Stomach (tissue), 9 donors: ENCODE results near the gene TMX2. TPM values are rescaled to one million over a fixed set of nuclear protein-coding genes. Genes with fewer than 3 reads are reported as not detected.

ENCODE experiments used
- DNase-seq, 2 donors: peaks; one replicate each; pipeline versions ENCODE4 v3.0.0 to v3.0.0-alpha.2; 2013 to 2019
- H3K27ac ChIP-seq, 5 donors: fragments of 200-600 bp in 4 of 5; sonication (generic) in 4 of 5; one replicate each; pipeline ENCODE4 v1.5.1; 2013 to 2019; ENCODE audit warnings: mild to moderate bottlenecking in 1 of 5, moderate library complexity in 1 of 5
- H3K27me3 ChIP-seq, 3 donors: fragments of 200-600 bp; sonication (generic); one replicate each; pipeline ENCODE4 v1.5.1; 2017 to 2019; ENCODE audit warnings: mixed run types in 1 of 3
- H3K36me3 ChIP-seq, 4 donors: fragments of 200-600 bp; sonication (generic); 1 replicate in 3 of 4; 2 replicates in 1 of 4; pipeline ENCODE4 v1.5.1; 2016 to 2019
- H3K4me1 ChIP-seq, 4 donors: fragments of 200-600 bp; sonication (generic); one replicate each; pipeline ENCODE4 v1.5.1; 2016 to 2019
- H3K4me3 ChIP-seq, 4 donors: fragments of 200-600 bp; sonication (generic) in 3 of 4; one replicate each; pipeline ENCODE4 v1.5.1; 2016 to 2019; ENCODE audit warnings: mild to moderate bottlenecking in 1 of 4
- H3K9me3 ChIP-seq, 4 donors: fragments of 200-600 bp; sonication (generic); one replicate each; pipeline ENCODE4 v1.5.1; 2016 to 2019
- CTCF ChIP-seq, 7 experiments: fragments of 450-650 bp in 4 of 7; fragments of 200-600 bp in 3 of 7; sonication (generic) in 3 of 7; IDR thresholded peaks; one replicate each; pipeline ENCODE4 v1.5.1; 2016 to 2019; ENCODE audit warnings: antibody characterized with exemption in 7 of 7, control low read depth in 2 of 7, mild to moderate bottlenecking in 1 of 7
- EP300 ChIP-seq: sonication (generic); formaldehyde crosslinking; IDR thresholded peaks from one replicate; pipeline ENCODE4 v1.6.1; 2017; ENCODE audit warnings: antibody characterized with exemption
- POLR2A ChIP-seq, 4 donors: fragments of 450-650 bp; IDR thresholded peaks; one replicate each; pipeline ENCODE4 v1.6.1; 2016; ENCODE audit warnings: antibody characterized with exemption in 4 of 4, control low read depth in 2 of 4, mild to moderate bottlenecking in 1 of 4, moderate library complexity in 1 of 4
- POLR2AphosphoS5 ChIP-seq, 3 donors: sonication (generic); formaldehyde crosslinking; IDR thresholded peaks; one replicate each; pipeline ENCODE4 v1.6.1; 2016; ENCODE audit warnings: antibody characterized with exemption in 3 of 3
- WGBS, 5 donors: extraction: QIAGEN DNeasy Blood & Tissue Kit in 3 of 5; methylation state at CpG; one replicate each; pipeline versions ENCODE4 v1.1.5 to v1.1.7; 2013 to 2018; 5-methylcytosine and 5-hydroxymethylcytosine counted together
- intact Hi-C: fragments of 100-400 bp; cut with DNase I; formaldehyde crosslinking; loops from one replicate; pipeline ENCODE4 v1.15.1; 2023; ENCODE audit warnings: low total_unique reads
- polyA plus RNA-seq, 3 donors: library from polyadenylated mRNA; stranded (reverse); fragments of 200-250 nt; gene quantifications; one replicate each; pipeline ENCODE4 v1.2.3, GENCODE V29; 2013
- total RNA-seq, 5 donors: library from RNA; depleted of rRNA; stranded (reverse); fragments of >200 nt; gene quantifications; one replicate each; pipeline versions ENCODE4 v1.1.0 to v1.2.3, GENCODE V29; 2014 to 2016
- donor health status: healthy with polysubstance abuse.
- donor health status: Bipolar disorder and iron deficiency.
- donor health status: healthy.

The TMX2 gene
- total and polyA plus RNA-seq, 8 donors = 20.1 to 72.3 (median 36.6) TPM

- Histone ChIP-seq H3K27me3 (no peaks in the 10 kb centered on the region), H3K9me3 (no peaks in the 10 kb centered on the region), H3K36me3 (peaks cover 26 to 63% (median 48%) of the 10 kb centered on the region in 4 donors), H3K4me3 (no peak overlapping the region), H3K4me1 (peaks cover 9 to 27% (median 21%) of the 10 kb centered on the region in 4 donors), H3K27ac (no peak overlapping the region)
- TF ChIP-seq POLR2AphosphoS5 (IDR thresholded peaks at IDR 0.05) (no peak), EP300 (no peak), POLR2A (IDR thresholded peaks at IDR 0.05) (no peak), CTCF (IDR thresholded peaks at IDR 0.05) (no peak)
- intact Hi-C loops = no loop called here
- DNase-seq = no peak
- WGBS, 5 donors = 71 to 83% (median 74%) methylated on average over 5 of the region's 5 CpGs
These were observed 32.8 kb downstream of the TMX2 start for GRCh38 chr11:57745206-57745605.

GRCh38 chr11:57746920-57747319, 34.5 kb downstream of the TMX2 start:
- TF ChIP-seq EP300 (no peak), POLR2A (IDR thresholded peaks at IDR 0.05) (no peak), POLR2AphosphoS5 (IDR thresholded peaks at IDR 0.05) (no peak), CTCF (IDR thresholded peaks at IDR 0.05) (no peak)

GRCh38 chr11:57751176-57751575, 38.8 kb downstream of the TMX2 start:
- Histone ChIP-seq H3K27ac (no peak overlapping the region), H3K36me3 (peaks cover under 1 to 24% (median 10%) of the 10 kb centered on the region in 4 donors), H3K4me1 (peaks cover 0 to 11% (median 6%) of the 10 kb centered on the region in 4 donors), H3K4me3 (no peak overlapping the region), H3K27me3 (no peaks in the 10 kb centered on the region), H3K9me3 (no peaks in the 10 kb centered on the region)
- no peak for DNase-seq
- TF ChIP-seq POLR2A (IDR thresholded peaks at IDR 0.05) (no peak), POLR2AphosphoS5 (IDR thresholded peaks at IDR 0.05) (no peak), EP300 (no peak), CTCF (IDR thresholded peaks at IDR 0.05) (no peak)
- intact Hi-C loops = loop anchor here (5.0 kb wide), 1 partner anchor 51 kb away; no protein-coding TSS in a partner anchor

More at GRCh38 chr11:57746920-57747319, 34.5 kb downstream of the TMX2 start:
- intact Hi-C loops = no loop called here
- H3K9me3 ChIP-seq = no peaks in the 10 kb centered on the region
- H3K4me1 ChIP-seq = peaks cover 9 to 23% (median 17%) of the 10 kb centered on the region in 4 donors
- H3K27me3 ChIP-seq = no peaks in the 10 kb centered on the region
- 78 to 97% (median 90%) methylated on average over 1 of the region's 1 CpG for WGBS, 5 donors
- DNase-seq = no peak
- no peak overlapping the region for H3K4me3 ChIP-seq
- H3K36me3 ChIP-seq = peaks cover 26 to 63% (median 47%) of the 10 kb centered on the region in 4 donors
- H3K27ac ChIP-seq = no peak overlapping the region

- intact Hi-C loops = loop anchor here (5.0 kb wide), 1 partner anchor 51 kb away; no protein-coding TSS in a partner anchor
These were observed 39.4 kb downstream of the TMX2 start, which contains the start of gene BTBD18 for GRCh38 chr11:57751676-57752253. Gene BTBD18, minus strand, starts transcription at chr11:57751819. Its CDS starts 631 bp downstream, at chr11:57751188.

More at GRCh38 chr11:57751676-57752253, 39.4 kb downstream of the TMX2 start, which contains the start of gene BTBD18:
- no peaks in the 10 kb centered on the region for H3K27me3 ChIP-seq
- DNase-seq = peak; percentile 56 to 81
- peak within 1 kb of the TSS in 2 of 5 donors; percentile 12 to 19 for H3K27ac ChIP-seq
- peaks cover 0 to 18% (median 6%) of the 10 kb centered on the region in 4 donors for H3K36me3 ChIP-seq
- no peaks in the 10 kb centered on the region for H3K9me3 ChIP-seq
- TF ChIP-seq EP300 = no peak
- TF ChIP-seq POLR2AphosphoS5 (IDR thresholded peaks at IDR 0.05) = peak in 1 of 3 donors; percentile 51
- TF ChIP-seq CTCF (IDR thresholded peaks at IDR 0.05) = peak in 4 of 7 experiments; percentile 12 to 52 (median 38)
- H3K4me1 ChIP-seq = peaks cover 0 to 11% (median 6%) of the 10 kb centered on the region in 4 donors
- 36 to 48% (median 37%) methylated on average over 9 to 10 of the region's 10 CpGs for WGBS, 5 donors
- H3K4me3 ChIP-seq = no peak within 1 kb of the TSS
